ENCODE data around the gene ISL1. TPM values are rescaled to one million over a fixed set of nuclear protein-coding genes. Genes with fewer than 3 reads are reported as not detected.

The ISL1 gene
- total and polyA plus RNA-seq, 2 of the 8 experiments (the other 6 are each of a cell fraction or from before 2014, with no cell fraction given), result 0.05 to 0.19 TPM

GRCh38 chr5:51395245-51395644 is 12.0 kb downstream of the ISL1 start:
- H3K79me2 ChIP-seq (ENCODE audit: control insufficient read depth in 1 of 2, insufficient read depth in 2 of 2, low read length in 2 of 2), result no peaks in the 10 kb centered on the region
- H3K9ac ChIP-seq (replicated peaks in 1 of 4; ENCODE audit: extremely low read depth in 1 of 4, low read depth in 3 of 4, low read length in 3 of 4), result no peak overlapping the region
- H4K20me1 ChIP-seq (replicated peaks in 1 of 2; ENCODE audit: control insufficient read depth in 1 of 2, insufficient read depth in 2 of 2, low read length in 2 of 2), result peaks cover 9 to 30% of the 10 kb centered on the region in 2 experiments
- no peak overlapping the region for H3K14ac ChIP-seq (ENCODE audit: insufficient read length)
- no peak overlapping the region for H4K5ac ChIP-seq (ENCODE audit: insufficient read length, low read depth, low read length)
- H3K27me3 ChIP-seq (replicated peaks in 1 of 4; ENCODE audit: control insufficient read depth in 3 of 4, extremely low read depth in 1 of 4, insufficient read depth in 3 of 4, low read length in 3 of 4), result peaks cover 75 to 100% (median 89%) of the 10 kb centered on the region in 4 experiments
- no peak overlapping the region for H3K27ac ChIP-seq (ENCODE audit: low read depth, low read length)
- WGBS, 2 experiments (ENCODE audit: extremely low coverage in 1 of 2, insufficient coverage in 1 of 2, insufficient read length in 1 of 2, insufficient replicate concordance in 2 of 2, low coverage in 1 of 2, low lambda C conversion rate in 2 of 2, missing lambda C conversion rate in 1 of 2), result 7% methylated on average over 6 of the region's 6 CpGs; no CpG with 5 or more reads in 1 of the 2 experiments
- TF ChIP-seq TAF7 (optimal IDR thresholded peaks at IDR 0.05; ENCODE audit: borderline replicate concordance, low read depth, low read length) (no peak), SRF (IDR thresholded peaks at IDR 0.05; ENCODE audit: low read depth, low read length) (no peak), BRCA1 (IDR thresholded peaks at IDR 0.05; ENCODE audit: low read depth, low read length) (no peak), TCF12 (IDR thresholded peaks at IDR 0.05; ENCODE audit: low read depth, low read length) (no peak), HDAC6 (IDR thresholded peaks at IDR 0.05; ENCODE audit: low read depth, low read length) (no peak), MAFK (IDR thresholded peaks at IDR 0.05; ENCODE audit: low read depth, low read length) (no peak), KDM4A (IDR thresholded peaks at IDR 0.05; ENCODE audit: low read depth, low read length, severe bottlenecking) (no peak)
- DNase-seq (ENCODE audit: low read depth in 1 of 2, low spot score in 2 of 2) (no peak), FAIRE-seq (peak; percentile 19)
- H3K23me2 ChIP-seq (ENCODE audit: low read depth, low read length), result peaks cover 11% of the 10 kb centered on the region
- H2BK20ac ChIP-seq (ENCODE audit: low read length), result no peak overlapping the region
- H3K56ac ChIP-seq (replicated peaks; ENCODE audit: insufficient read length, low read depth, low read length), result no peak overlapping the region
- POLR2A ChIA-PET (ENCODE audit: partially characterized antibody), result interaction anchor here (0.6 to 2.1 kb wide), 7 partner anchors 9 to 426 kb away, joined by 3 to 6 read pairs (median 3); partner anchors contain the start of gene ISL1
- no peak overlapping the region for H4K91ac ChIP-seq (replicated peaks; ENCODE audit: insufficient read length, low read length)
- H2BK12ac ChIP-seq (ENCODE audit: low read depth, low read length), result peak overlapping the region; percentile 40; the same call in 1 of the 2 replicates
- H4K8ac ChIP-seq (ENCODE audit: extremely low read depth, insufficient read depth, low read length), result no peak overlapping the region
- H2BK5ac ChIP-seq (ENCODE audit: low read depth, low read length), result no peak overlapping the region
- H3K4me1 ChIP-seq (replicated peaks in 1 of 4; ENCODE audit: control insufficient read depth in 3 of 4, insufficient read depth in 4 of 4, low read length in 3 of 4), result peaks cover 7 to 28% (median 20%) of the 10 kb centered on the region in 4 experiments
- no peak overlapping the region for H3K23ac ChIP-seq (ENCODE audit: insufficient read length)
- no peak overlapping the region for H2BK15ac ChIP-seq (ENCODE audit: low read length)
- no peaks in the 10 kb centered on the region for H3K9me3 ChIP-seq (ENCODE audit: insufficient read depth in 2 of 2, low read depth in 1 of 2, low read length in 1 of 2)
- H3K4me3 ChIP-seq (ENCODE audit: extremely low read depth in 1 of 4, insufficient read depth in 2 of 4, low read depth in 3 of 4, low read length in 4 of 4), result peak overlapping the region in 1 of 4 experiments; percentile 16; a peak in 1 of 8 replicates
- CTCF ChIA-PET (ENCODE audit: partially characterized antibody), result interaction anchor here (1.0 to 2.1 kb wide), 3 partner anchors 9 to 16 kb away, joined by 3 to 9 read pairs (median 8); partner anchors contain the start of gene ISL1
- H3K79me1 ChIP-seq (ENCODE audit: low read depth, low read length), result no peaks in the 10 kb centered on the region
- no peak overlapping the region for H2AFZ ChIP-seq (ENCODE audit: low read length)
- no peak overlapping the region; the same call in 1 of the 2 replicates for H2AK5ac ChIP-seq (ENCODE audit: low read depth, low read length)
- no peak overlapping the region; the same call in 1 of the 2 replicates for H3K18ac ChIP-seq (ENCODE audit: extremely low read depth, low read length)
- H3K4me2 ChIP-seq (ENCODE audit: insufficient read depth in 1 of 2, low read depth in 2 of 2, low read length in 2 of 2), result peak overlapping the region; percentile 44 to 66; a peak in 2 of 4 replicates
- no peak overlapping the region for H3K4ac ChIP-seq (replicated peaks; ENCODE audit: insufficient read length, low read depth, low read length)
- no peaks in the 10 kb centered on the region for H3K36me3 ChIP-seq (ENCODE audit: control insufficient read depth in 2 of 4, insufficient read depth in 4 of 4, low read length in 3 of 4)
- no peak overlapping the region for H2BK120ac ChIP-seq (replicated peaks; ENCODE audit: low read depth, low read length)

All from H1 (cell line).